ENCODE results near the gene C11orf24. TPM values are rescaled to one million over a fixed set of nuclear protein-coding genes. Genes with fewer than 3 reads are reported as not detected.
A peak's percentile ranks its signal among the peaks of the same experiment; 100 is the strongest.

The C11orf24 gene
- total RNA-seq, 1 experiment from 2014 or later: 53.7 TPM

GRCh38 chr11:68214173-68215086 lies 57.3 kb downstream of the C11orf24 start:
- Mint-ChIP-seq H3K4me3 (peak overlapping the region; percentile 63), H3K27ac (no peak overlapping the region), H3K4me1 (peaks cover 39% of the 10 kb centered on the region), H3K36me3 (no peaks in the 10 kb centered on the region), H3K27me3 (ENCODE audit: low read depth) (peaks cover 9% of the 10 kb centered on the region), H3K9me3 (no peaks in the 10 kb centered on the region)
- POLR2A ChIA-PET: no interaction called here
- TF ChIP-seq MAX (CRISPR knock-in tag; IDR thresholded peaks at IDR 0.05) (0 out of 2 replicates have a peak, but pooled peaks have one; percentile 17), ZNF317 (CRISPR knock-in tag; IDR thresholded peaks at IDR 0.05; ENCODE audit: borderline replicate concordance, low read depth) (no peak), FOXP1 (CRISPR knock-in tag; IDR thresholded peaks at IDR 0.05; ENCODE audit: borderline replicate concordance) (0 out of 2 replicates have a peak, but pooled peaks have one; percentile 4), RORB (CRISPR knock-in tag; IDR thresholded peaks at IDR 0.05) (no peak), ZBTB21 (CRISPR knock-in tag; IDR thresholded peaks at IDR 0.05; ENCODE audit: borderline replicate concordance) (0 out of 2 replicates have a peak, but pooled peaks have one; percentile 37), SOX15 (CRISPR knock-in tag; IDR thresholded peaks at IDR 0.05) (no peak), ATF2 (CRISPR knock-in tag; IDR thresholded peaks at IDR 0.05; ENCODE audit: borderline replicate concordance, low read depth) (no peak)
- peak; percentile 35 for DNase-seq (ENCODE audit: low spot score)
- peak; percentile 1; the same call in 1 of the 2 replicates for ATAC-seq
- CTCF ChIA-PET: no interaction called here

- CTCF ChIA-PET: no interaction called here
- Mint-ChIP-seq H3K27ac (no peak overlapping the region), H3K4me3 (peak overlapping the region; percentile 57), H3K27me3 (ENCODE audit: low read depth) (peaks cover 9% of the 10 kb centered on the region), H3K36me3 (no peaks in the 10 kb centered on the region), H3K9me3 (no peaks in the 10 kb centered on the region), H3K4me1 (peaks cover 44% of the 10 kb centered on the region)
- POLR2A ChIA-PET: no interaction called here
- peak; percentile 78 for DNase-seq (ENCODE audit: low spot score)
- peak; percentile 9 for ATAC-seq
- TF ChIP-seq IRF2 (CRISPR knock-in tag; IDR thresholded peaks at IDR 0.05; ENCODE audit: borderline replicate concordance, low read depth) (peak; percentile 57; the same call in 1 of the 2 replicates), GRHL2 (CRISPR knock-in tag; IDR thresholded peaks at IDR 0.05; ENCODE audit: insufficient replicate concordance, severe bottlenecking) (no peak), FOXP4 (CRISPR knock-in tag; IDR thresholded peaks at IDR 0.05) (peak; percentile 51; the same call in 1 of the 2 replicates), ZNF263 (CRISPR knock-in tag; IDR thresholded peaks at IDR 0.05; ENCODE audit: low read depth) (0 out of 2 replicates have a peak, but pooled peaks have one; percentile 21), SMAD3 (CRISPR knock-in tag; IDR thresholded peaks at IDR 0.05; ENCODE audit: borderline replicate concordance) (no peak), RORB (CRISPR knock-in tag; IDR thresholded peaks at IDR 0.05) (no peak), USF1 (CRISPR knock-in tag; IDR thresholded peaks at IDR 0.05) (no peak), OVOL2 (CRISPR knock-in tag; IDR thresholded peaks at IDR 0.05; ENCODE audit: borderline replicate concordance) (peak; percentile 86; the same call in 1 of the 2 replicates), EMX1 (CRISPR knock-in tag; IDR thresholded peaks at IDR 0.05) (0 out of 2 replicates have a peak, but pooled peaks have one; percentile 36), E2F5 (CRISPR knock-in tag; IDR thresholded peaks at IDR 0.05) (peak; percentile 59; the same call in 1 of the 2 replicates)
- TF ChIP-seq, protein P1, sequence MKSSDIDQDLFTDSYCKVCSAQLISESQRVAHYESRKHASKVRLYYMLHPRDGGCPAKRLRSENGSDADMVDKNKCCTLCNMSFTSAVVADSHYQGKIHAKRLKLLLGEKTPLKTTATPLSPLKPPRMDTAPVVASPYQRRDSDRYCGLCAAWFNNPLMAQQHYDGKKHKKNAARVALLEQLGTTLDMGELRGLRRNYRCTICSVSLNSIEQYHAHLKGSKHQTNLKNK (CRISPR knock-in tag; IDR thresholded peaks at IDR 0.05): 0 out of 2 replicates have a peak, but pooled peaks have one; percentile 23
- TF ChIP-seq, protein P2, sequence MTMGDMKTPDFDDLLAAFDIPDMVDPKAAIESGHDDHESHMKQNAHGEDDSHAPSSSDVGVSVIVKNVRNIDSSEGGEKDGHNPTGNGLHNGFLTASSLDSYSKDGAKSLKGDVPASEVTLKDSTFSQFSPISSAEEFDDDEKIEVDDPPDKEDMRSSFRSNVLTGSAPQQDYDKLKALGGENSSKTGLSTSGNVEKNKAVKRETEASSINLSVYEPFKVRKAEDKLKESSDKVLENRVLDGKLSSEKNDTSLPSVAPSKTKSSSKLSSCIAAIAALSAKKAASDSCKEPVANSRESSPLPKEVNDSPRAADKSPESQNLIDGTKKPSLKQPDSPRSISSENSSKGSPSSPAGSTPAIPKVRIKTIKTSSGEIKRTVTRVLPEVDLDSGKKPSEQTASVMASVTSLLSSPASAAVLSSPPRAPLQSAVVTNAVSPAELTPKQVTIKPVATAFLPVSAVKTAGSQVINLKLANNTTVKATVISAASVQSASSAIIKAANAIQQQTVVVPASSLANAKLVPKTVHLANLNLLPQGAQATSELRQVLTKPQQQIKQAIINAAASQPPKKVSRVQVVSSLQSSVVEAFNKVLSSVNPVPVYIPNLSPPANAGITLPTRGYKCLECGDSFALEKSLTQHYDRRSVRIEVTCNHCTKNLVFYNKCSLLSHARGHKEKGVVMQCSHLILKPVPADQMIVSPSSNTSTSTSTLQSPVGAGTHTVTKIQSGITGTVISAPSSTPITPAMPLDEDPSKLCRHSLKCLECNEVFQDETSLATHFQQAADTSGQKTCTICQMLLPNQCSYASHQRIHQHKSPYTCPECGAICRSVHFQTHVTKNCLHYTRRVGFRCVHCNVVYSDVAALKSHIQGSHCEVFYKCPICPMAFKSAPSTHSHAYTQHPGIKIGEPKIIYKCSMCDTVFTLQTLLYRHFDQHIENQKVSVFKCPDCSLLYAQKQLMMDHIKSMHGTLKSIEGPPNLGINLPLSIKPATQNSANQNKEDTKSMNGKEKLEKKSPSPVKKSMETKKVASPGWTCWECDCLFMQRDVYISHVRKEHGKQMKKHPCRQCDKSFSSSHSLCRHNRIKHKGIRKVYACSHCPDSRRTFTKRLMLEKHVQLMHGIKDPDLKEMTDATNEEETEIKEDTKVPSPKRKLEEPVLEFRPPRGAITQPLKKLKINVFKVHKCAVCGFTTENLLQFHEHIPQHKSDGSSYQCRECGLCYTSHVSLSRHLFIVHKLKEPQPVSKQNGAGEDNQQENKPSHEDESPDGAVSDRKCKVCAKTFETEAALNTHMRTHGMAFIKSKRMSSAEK (CRISPR knock-in tag; IDR thresholded peaks at IDR 0.05; ENCODE audit: borderline replicate concordance): no peak
- TF ChIP-seq, protein P3, sequence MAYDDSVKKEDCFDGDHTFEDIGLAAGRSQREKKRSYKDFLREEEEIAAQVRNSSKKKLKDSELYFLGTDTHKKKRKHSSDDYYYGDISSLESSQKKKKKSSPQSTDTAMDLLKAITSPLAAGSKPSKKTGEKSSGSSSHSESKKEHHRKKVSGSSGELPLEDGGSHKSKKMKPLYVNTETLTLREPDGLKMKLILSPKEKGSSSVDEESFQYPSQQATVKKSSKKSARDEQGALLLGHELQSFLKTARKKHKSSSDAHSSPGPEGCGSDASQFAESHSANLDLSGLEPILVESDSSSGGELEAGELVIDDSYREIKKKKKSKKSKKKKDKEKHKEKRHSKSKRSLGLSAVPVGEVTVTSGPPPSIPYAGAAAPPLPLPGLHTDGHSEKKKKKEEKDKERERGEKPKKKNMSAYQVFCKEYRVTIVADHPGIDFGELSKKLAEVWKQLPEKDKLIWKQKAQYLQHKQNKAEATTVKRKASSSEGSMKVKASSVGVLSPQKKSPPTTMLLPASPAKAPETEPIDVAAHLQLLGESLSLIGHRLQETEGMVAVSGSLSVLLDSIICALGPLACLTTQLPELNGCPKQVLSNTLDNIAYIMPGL (CRISPR knock-in tag; IDR thresholded peaks at IDR 0.05): peak; percentile 63
Measured at GRCh38 chr11:68213555-68214172, 58.1 kb downstream of the C11orf24 start.

Data from WTC11 (cell line).